ENCODE measurements around the gene CACNA1D. TPM values are rescaled to one million over a fixed set of nuclear protein-coding genes. Genes with fewer than 3 reads are reported as not detected.

The CACNA1D gene
- total and polyA plus RNA-seq, 12 donors, result 0.04 to 1.9 (median 0.49) TPM

- H3K27ac ChIP-seq, result no peak overlapping the region
- WGBS, 2 donors, result 42% methylated on average over 13 of the region's 13 CpGs
- no peaks in the 10 kb centered on the region for H3K4me1 ChIP-seq
- H3K27me3 ChIP-seq, result peaks cover 0 to 52% (median 36%) of the 10 kb centered on the region in 7 donors
- H3K4me3 ChIP-seq, result no peak overlapping the region
- TF ChIP-seq CTCF (IDR thresholded peaks at IDR 0.05), result no peak
- intact Hi-C loops (cut with DNase I), result no loop called here
- ATAC-seq, result peak in 1 of 8 donors; percentile 35
- DNase-seq, result no peak
- H3K36me3 ChIP-seq, result no peaks in the 10 kb centered on the region
- H3K9me3 ChIP-seq, result no peaks in the 10 kb centered on the region
Measured at GRCh38 chr3:53534676-53535400, 40.4 kb downstream of the CACNA1D start.

DNA sequence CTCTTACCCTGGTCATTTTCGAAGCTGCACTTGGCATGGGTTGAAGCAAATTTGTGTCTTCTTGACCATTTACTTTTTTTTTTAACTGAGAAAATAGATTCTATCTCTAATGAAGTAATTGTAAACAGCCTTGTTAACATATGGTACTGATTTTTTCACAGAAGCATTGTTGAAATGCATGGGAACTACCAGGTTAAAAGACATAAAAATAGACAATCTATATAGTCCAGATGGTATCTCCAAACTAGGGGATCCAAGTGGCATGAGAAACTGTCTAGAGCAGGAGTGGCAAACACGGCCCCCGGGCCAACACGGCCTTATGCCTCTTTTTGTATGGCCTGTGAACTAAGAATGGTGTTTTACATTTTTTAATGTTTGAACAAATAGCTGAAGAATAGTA, 41.9 kb downstream of the CACNA1D start:
- Histone ChIP-seq H3K4me3 (no peak overlapping the region), H3K36me3 (no peaks in the 10 kb centered on the region), H3K9me3 (no peaks in the 10 kb centered on the region), H3K27ac (no peak overlapping the region), H3K27me3 (peaks cover 0 to 46% (median 30%) of the 10 kb centered on the region in 7 donors), H3K4me1 (no peaks in the 10 kb centered on the region)
- ATAC-seq (no peak), DNase-seq (no peak)
- intact Hi-C loops (cut with DNase I), result no loop called here
- 91 to 94% methylated on average over 4 of the region's 4 CpGs for WGBS, 2 donors
- no peak for TF ChIP-seq CTCF (IDR thresholded peaks at IDR 0.05)

DNA sequence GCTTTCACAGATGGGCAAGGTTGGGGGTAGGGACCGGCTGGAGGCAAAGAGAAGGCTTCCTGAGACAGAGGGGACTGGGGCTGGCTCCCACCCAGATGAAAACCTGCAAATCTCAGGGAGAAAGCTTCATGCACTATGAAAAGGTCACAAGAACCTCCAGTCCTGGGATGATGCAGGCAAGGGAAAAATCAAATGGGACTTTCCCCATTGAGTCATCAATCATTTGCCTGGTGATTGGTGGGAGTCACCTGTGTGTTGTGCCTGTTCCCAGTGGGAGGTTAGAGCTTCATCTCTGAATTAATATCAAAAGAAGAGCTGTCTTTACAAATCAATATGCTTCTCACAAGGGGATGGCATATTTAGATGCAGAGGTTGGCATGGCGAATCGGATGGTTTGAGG, 49.9 kb downstream of the CACNA1D start:
- Histone ChIP-seq H3K27ac (no peak overlapping the region), H3K36me3 (no peaks in the 10 kb centered on the region), H3K27me3 (peaks cover 0 to 25% (median 12%) of the 10 kb centered on the region in 7 donors), H3K4me1 (no peaks in the 10 kb centered on the region), H3K4me3 (no peak overlapping the region), H3K9me3 (no peaks in the 10 kb centered on the region)
- intact Hi-C loops (cut with DNase I), result no loop called here
- DNase-seq (no peak), ATAC-seq (no peak)
- no peak for TF ChIP-seq CTCF (IDR thresholded peaks at IDR 0.05)
- 89 to 93% methylated on average over 3 of the region's 3 CpGs for WGBS, 2 donors

DNA sequence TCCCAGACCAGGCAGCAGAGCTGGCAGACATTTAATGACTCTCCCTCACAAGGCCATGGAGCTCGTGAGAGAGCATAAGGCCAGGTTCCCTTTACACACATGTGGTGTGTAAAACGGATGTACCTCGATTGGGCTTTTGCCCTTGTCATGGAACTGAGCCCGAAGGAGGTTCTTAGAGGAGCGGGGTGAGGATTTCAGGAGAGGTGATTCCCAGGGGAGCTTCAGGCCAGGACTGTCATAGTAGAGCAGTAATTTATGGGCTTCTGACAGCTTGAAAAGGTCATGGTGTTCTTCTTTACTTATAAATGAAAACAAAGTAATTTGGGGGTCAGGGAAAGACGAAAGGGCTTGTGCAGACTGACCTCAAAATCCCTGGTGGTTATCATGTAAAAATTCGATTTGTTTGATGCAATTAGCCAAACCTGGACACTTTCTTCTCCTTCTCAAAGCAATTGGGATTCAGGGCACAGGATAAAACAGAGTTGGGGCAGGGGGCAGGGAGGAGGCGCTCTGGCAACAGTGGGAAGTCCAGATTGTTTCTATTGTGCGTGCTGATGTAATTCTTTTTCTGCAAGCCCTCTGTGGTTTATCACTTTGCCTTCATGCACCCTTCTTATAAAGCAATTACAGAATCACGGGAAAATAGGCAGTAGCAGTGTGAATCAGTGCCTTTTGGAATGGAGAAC, 51.0 kb downstream of the CACNA1D start:
- 77 to 84% methylated on average over 10 of the region's 10 CpGs for WGBS, 2 donors
- DNase-seq, result no peak
- no peak for ATAC-seq
- Histone ChIP-seq H3K4me3 (no peak overlapping the region), H3K36me3 (no peaks in the 10 kb centered on the region), H3K27ac (no peak overlapping the region), H3K4me1 (peaks cover 0 to 4% (median 0%) of the 10 kb centered on the region in 9 donors), H3K27me3 (peaks cover 0 to 18% (median 12%) of the 10 kb centered on the region in 7 donors), H3K9me3 (no peaks in the 10 kb centered on the region)
- TF ChIP-seq CTCF (IDR thresholded peaks at IDR 0.05), result no peak
- intact Hi-C loops (cut with DNase I), result no loop called here
